ENCODE measurements around the gene DPY19L1.

DNA sequence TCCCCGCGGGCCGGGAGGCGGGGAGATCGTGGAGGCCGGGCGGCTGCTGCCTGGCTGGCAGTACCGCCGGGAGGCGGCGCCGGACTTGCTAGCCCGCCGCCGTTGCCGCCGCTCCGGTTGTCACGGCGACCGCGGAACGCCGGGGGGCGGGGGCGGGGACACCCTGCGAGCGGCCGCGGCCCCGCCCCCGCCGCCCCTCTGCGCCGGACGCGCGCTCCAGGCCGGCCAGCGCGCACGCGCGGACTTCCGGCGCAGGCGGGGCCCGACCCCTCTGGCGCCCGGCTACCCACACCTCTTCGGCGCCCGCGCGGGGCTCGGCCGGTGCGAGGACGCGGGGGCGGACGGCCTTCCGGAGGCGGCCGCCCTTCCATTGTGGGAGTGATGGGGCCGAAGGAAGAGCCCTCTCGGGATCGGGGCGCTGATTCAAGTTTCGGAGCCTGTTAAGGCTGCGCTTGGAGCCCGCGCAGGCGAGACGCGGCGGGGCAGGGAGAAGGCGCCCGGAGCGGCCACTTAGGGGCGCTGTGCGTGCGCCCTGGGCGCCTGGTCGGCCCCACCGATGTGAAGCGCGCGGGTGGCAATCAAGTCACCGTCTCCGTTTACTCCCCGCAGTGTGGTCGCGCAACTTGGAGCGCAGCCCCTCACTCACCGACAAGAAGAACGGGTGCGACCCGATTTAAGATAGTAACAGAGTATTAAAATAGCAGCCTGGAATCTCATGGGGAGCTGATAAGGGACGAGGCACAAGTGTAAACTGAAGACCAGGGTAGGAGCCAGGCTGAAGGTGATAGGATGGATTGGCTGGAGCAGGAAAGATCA is 449 bp upstream of the DPY19L1 start:
- TF ChIP-seq POLR2A (IDR thresholded peaks at IDR 0.05; ENCODE audit: low read length) (peak; percentile 40), GATA1 (IDR thresholded peaks at IDR 0.05; ENCODE audit: low read depth, low read length) (no peak)
